Measurements from ENCODE around the gene SMARCB1. TPM values are rescaled to one million over a fixed set of nuclear protein-coding genes. Genes with fewer than 3 reads are reported as not detected.

SMARCB1 gene
- total RNA-seq, 4 donors from 2014 or later, result 54.2 to 73.9 (median 61.3) TPM

DNA sequence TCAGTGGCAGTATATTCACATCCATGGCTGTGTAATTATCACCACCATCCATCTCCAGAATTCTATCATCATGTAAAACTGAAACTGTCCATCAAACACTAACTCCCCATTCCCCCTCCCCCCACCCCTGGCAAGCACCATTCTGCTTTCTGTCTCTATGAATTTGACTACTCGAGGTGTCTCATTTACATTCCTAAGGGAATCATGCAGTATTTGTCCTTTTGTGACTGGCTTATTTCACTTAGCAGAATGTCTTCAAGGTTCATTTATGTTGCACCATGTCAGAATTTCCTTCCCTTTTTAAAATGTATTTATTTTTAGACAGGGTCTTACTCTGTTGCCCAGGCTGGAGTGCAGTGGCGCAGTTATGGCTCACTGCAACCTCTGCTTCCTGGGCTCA is 31.8 kb downstream of the SMARCB1 start:
- H3K27me3 ChIP-seq, result no peaks in the 10 kb centered on the region
- no peaks in the 10 kb centered on the region for H3K9me3 ChIP-seq
- WGBS, result 88% methylated on average over 2 of the region's 2 CpGs
- no peak for DNase-seq (ENCODE audit: low spot score in 2 of 2)
- peaks cover 83% of the 10 kb centered on the region for H3K36me3 ChIP-seq
- no peak for TF ChIP-seq POLR2A (IDR thresholded peaks at IDR 0.05)
- H3K4me1 ChIP-seq, result peaks cover 6% of the 10 kb centered on the region
- H3K4me3 ChIP-seq, result no peak overlapping the region
- H3K27ac ChIP-seq, result no peak overlapping the region

DNA sequence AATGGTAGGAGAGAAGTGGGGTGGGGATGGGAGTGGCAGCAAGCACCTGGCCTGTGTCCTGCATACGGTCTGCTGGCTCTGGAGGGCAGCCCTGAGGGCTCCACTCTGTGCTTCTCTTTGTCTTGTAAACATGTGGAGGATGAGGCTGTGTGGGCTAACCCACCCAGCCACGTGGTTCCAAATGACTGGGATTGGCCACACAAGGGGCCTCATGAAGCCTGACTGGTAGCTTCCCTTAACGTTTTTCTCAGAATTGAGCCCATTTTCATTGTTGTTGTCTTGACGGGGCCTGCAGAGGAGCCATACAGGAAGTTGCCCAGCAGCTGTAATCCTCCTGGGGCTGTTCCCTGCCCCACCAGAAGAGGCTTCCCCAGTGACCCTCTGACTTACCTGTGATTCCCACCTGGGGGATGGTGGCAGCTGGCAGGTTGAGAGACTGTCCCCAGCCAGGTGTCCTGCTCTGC is 34.0 kb downstream of the SMARCB1 start:
- no peaks in the 10 kb centered on the region for H3K27me3 ChIP-seq
- no peak overlapping the region for H3K27ac ChIP-seq
- H3K4me3 ChIP-seq, result no peak overlapping the region
- no peaks in the 10 kb centered on the region for H3K9me3 ChIP-seq
- peaks cover 6% of the 10 kb centered on the region for H3K4me1 ChIP-seq
- no peak for DNase-seq (ENCODE audit: low spot score in 2 of 2)
- WGBS, result 14% methylated on average over 1 of the region's 4 CpGs
- TF ChIP-seq, protein P1, sequence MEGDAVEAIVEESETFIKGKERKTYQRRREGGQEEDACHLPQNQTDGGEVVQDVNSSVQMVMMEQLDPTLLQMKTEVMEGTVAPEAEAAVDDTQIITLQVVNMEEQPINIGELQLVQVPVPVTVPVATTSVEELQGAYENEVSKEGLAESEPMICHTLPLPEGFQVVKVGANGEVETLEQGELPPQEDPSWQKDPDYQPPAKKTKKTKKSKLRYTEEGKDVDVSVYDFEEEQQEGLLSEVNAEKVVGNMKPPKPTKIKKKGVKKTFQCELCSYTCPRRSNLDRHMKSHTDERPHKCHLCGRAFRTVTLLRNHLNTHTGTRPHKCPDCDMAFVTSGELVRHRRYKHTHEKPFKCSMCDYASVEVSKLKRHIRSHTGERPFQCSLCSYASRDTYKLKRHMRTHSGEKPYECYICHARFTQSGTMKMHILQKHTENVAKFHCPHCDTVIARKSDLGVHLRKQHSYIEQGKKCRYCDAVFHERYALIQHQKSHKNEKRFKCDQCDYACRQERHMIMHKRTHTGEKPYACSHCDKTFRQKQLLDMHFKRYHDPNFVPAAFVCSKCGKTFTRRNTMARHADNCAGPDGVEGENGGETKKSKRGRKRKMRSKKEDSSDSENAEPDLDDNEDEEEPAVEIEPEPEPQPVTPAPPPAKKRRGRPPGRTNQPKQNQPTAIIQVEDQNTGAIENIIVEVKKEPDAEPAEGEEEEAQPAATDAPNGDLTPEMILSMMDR (IDR thresholded peaks at IDR 0.05), result no peak
- TF ChIP-seq EP300 (IDR thresholded peaks at IDR 0.05), result no peak
- no peak for TF ChIP-seq POLR2A (IDR thresholded peaks at IDR 0.05)
- TF ChIP-seq POLR2AphosphoS5 (IDR thresholded peaks at IDR 0.05), result no peak
- peaks cover 90% of the 10 kb centered on the region for H3K36me3 ChIP-seq

DNA sequence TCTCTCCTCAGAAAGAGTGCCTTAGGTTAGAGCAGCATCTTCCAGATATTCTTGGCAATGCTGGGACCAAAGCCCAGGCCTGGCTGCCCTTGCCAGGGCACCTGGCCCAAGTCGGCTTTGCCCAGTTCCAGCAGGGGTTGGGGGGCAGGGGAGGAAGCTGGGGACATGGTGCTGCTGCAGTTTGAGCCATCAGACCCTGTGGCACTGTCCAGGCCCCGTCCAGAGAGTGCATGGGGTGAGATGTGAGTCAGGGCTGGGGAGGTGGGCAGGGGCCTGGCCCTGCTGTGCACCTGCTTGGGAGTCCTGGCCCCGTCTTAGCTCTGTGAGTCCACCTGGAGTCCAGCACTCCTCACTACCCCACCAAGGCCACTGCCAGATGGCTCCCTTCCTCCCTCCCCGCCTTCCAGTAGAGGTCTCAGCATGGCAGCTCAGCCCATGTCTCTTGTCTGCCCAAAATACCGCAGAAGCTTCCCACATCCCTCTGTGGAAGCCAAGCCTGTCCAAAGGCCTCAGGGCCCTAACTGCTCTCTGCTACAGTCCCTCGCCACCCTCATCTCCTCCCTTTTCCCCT is 35.4 kb downstream of the SMARCB1 start:
- peaks cover 84% of the 10 kb centered on the region for H3K36me3 ChIP-seq
- H3K27ac ChIP-seq, result no peak overlapping the region

DNA sequence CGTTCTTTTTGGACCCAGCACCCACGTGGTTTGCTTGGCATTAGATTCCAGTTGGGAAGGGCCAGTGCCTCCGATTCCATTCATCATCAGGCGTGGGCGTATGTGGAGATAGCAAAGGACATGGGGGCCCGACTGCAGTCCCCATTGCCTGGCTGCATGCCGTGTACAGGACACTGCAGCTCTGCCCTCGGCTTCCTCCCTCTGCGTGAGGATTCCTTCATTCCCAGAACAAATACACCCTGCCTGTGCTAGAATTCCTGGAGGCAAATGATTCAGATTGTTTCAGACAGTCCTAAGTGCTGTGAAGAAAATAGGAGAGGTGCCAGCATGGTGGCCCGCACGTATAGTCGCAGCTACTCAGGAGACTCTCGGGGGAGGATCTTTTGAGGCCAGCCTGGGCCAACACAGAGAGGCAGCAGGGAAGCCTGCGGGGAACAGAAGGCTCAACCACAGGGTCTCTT is 36.6 kb downstream of the SMARCB1 start:
- peaks cover 6% of the 10 kb centered on the region for H3K4me1 ChIP-seq
- 85% methylated on average over 12 of the region's 14 CpGs for WGBS
- H3K36me3 ChIP-seq, result peaks cover 84% of the 10 kb centered on the region
- H3K27ac ChIP-seq, result no peak overlapping the region
- no peak for DNase-seq (ENCODE audit: low spot score in 2 of 2)
- H3K9me3 ChIP-seq, result no peaks in the 10 kb centered on the region
- TF ChIP-seq EP300 (IDR thresholded peaks at IDR 0.05) (no peak), POLR2AphosphoS5 (IDR thresholded peaks at IDR 0.05) (no peak), POLR2A (IDR thresholded peaks at IDR 0.05) (no peak)
- TF ChIP-seq, protein P1 (IDR thresholded peaks at IDR 0.05), result no peak
- H3K27me3 ChIP-seq, result no peaks in the 10 kb centered on the region
- no peak overlapping the region for H3K4me3 ChIP-seq

More for the DNA sequence above, 35.4 kb downstream of the SMARCB1 start:
- TF ChIP-seq EP300 (IDR thresholded peaks at IDR 0.05), result no peak
- no peak for TF ChIP-seq POLR2A (IDR thresholded peaks at IDR 0.05)
- TF ChIP-seq POLR2AphosphoS5 (IDR thresholded peaks at IDR 0.05), result no peak
- TF ChIP-seq, protein P1 (IDR thresholded peaks at IDR 0.05), result no peak
- Histone ChIP-seq H3K4me3 (no peak overlapping the region), H3K27me3 (no peaks in the 10 kb centered on the region), H3K9me3 (no peaks in the 10 kb centered on the region), H3K4me1 (peaks cover 6% of the 10 kb centered on the region)
- no peak for DNase-seq (ENCODE audit: low spot score in 2 of 2)
- 65% methylated on average over 3 of the region's 6 CpGs for WGBS

DNA sequence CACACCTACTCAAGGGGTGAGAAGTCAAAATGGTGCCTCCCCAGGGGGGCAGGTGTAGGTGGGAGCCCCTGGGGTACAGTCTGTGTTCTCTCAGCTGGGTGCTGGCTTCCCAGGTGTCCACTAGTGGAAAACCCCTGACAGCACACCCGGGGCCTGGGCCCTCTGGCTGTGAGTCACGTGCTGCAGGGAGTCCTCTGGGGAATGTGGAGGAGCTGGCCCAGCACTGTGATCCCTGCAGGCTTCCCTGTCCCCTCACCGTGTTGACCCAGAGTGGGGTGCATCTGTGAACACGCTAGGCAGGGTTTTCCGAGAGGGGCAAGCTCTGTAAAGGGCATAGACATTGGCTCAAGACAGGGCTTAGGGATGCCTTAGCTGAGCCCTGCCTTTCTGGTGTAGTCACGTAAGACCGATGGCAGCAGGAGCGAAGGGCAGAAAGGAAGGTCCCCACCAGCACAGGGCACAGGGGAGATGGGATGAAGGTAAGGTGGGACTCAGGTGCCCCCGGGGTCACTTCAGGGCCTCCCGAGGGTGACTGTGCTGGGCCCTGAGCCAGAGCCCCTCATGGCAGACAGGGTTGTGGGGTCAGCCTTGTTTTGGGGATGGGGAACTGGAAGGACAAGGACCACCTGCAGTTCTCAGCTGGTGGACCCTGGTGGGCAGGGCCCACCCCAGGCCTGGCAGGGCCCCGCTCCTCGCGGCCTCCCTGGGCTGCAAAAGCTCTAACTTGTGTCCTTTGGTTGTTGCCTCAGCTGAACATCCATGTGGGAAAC is 37.9 kb downstream of the SMARCB1 start:
- H3K27ac ChIP-seq, result no peak overlapping the region
- H3K9me3 ChIP-seq, result no peaks in the 10 kb centered on the region
- TF ChIP-seq EP300 (IDR thresholded peaks at IDR 0.05), result no peak
- TF ChIP-seq, protein P1 (IDR thresholded peaks at IDR 0.05), result no peak
- no peak for TF ChIP-seq POLR2A (IDR thresholded peaks at IDR 0.05)
- no peak for TF ChIP-seq POLR2AphosphoS5 (IDR thresholded peaks at IDR 0.05)
- peaks cover 84% of the 10 kb centered on the region for H3K36me3 ChIP-seq
- no peaks in the 10 kb centered on the region for H3K27me3 ChIP-seq
- WGBS, result 87% methylated on average over 8 of the region's 13 CpGs
- H3K4me1 ChIP-seq, result peaks cover 12% of the 10 kb centered on the region
- H3K4me3 ChIP-seq, result no peak overlapping the region
- no peak for DNase-seq (ENCODE audit: low spot score in 2 of 2)
